ENCODE measurements around the gene KCP.

KCP gene

DNA sequence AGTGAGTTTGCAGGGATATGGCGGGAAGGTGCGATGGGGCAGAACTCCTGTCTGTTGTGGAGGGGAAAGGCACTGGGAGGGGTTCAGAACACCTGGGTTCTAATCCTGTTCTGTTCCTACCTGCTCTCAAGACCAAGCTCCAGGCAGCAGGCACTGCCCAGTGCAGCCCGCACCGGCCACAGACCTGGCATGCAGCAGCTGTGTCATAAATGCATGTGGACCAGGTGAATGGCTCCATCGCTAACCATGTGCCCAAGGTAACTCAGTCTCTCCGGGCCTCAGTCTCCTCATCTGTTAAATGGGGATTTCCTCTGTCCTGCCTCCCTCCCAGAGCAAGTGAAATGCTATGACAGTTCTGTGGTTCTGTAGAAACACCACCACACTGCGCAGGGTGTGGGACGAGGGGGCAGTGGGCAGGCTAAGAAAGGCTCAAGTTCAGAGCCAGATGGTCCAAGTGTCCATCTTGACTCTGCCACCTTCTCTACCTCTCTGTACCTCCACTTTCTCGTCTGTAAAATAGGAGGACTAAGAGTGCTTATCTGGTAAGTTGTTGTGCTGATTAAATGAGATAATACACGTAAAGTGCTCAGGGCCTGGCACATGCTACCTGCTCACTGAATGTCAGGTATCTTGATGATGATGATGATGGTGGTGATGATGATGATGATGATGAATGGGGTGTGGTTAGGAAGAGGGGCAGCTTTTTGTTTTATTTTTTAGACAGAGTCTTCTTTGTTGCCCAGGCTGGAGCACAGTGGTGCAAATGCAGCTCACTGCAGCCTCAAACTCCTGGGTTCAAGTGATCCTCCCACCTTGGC, 24.9 kb downstream of the KCP start:
- DNase-seq = no peak

DNA sequence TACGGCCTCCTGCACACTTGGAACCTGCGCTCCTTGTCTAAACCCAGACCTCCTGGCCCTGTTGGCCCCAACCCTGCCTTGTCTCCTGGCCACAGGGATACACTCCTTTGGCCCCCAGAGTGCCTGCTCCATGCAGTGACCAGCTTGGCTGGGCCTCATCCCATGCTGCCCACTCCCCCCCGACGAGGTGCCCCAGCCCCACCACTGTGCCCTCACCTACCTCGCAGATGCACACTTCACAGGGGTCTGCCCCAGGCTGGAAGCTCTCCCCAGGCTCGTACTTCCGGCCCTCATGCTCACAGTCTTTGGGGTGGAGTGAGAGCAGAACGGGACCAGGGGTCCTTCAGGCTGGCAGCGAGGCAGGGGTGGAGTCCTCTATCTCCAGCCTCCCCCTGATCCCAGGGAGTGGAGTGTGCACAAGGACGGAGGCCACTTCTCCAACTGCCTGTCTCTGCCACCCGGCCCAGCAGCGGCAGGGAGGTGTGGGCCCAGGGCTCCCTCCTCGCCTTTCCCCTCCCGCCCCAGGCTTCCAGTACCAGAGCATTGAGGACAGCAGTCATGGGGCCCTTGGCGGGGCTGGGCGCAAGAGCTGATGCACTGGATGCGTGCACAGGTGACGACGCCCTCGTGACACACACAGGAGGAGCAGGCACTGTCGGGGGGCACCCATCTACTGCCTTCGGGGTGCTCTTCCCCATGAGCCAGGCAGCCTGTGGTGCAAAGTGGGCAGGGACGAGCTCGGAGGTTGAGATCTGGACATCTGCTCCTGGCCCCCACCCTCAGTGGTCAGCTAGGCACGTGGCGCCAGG, 25.7 kb downstream of the KCP start:
- no peak for DNase-seq

DNA sequence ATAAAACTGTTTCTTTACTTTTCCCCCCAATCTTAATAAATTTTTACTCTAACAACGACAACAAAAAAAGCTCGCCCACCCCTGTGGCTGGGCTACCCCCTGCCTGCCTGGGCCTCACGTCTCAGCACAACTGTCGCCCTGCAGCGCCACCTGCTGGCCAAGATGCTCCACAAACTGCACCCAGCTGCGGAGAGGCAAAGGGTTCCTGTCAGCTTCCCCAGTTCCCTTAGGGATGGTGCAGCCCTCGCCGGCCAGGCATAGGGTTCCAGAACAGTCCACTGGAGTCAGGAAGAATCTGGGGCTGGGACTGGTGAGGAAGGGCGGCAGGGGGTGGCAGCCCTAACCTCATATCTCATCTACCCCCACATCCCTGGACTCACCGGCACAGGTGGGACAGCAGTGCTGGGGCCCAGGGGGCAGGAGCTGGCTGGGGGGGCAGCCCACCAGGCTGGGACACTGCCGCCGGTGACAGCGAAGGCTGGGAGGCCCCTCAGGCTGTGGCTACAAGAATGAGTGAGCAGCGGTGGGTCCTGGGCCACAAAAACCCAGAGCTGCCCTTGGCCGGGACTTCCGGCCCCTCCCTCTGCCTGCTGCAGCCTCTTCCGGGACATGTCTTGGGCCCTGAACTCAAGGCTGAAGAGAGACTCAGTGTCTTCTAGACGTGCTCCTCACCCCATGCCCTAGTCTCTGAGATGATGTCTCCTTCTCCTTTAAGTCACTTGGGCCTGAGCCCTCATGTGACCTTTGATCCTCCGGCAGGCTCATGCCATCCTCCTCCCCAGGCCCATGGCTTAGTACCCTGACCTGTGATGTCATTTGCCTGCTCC, 26.7 kb downstream of the KCP start:
- DNase-seq = peak; percentile 11

DNA sequence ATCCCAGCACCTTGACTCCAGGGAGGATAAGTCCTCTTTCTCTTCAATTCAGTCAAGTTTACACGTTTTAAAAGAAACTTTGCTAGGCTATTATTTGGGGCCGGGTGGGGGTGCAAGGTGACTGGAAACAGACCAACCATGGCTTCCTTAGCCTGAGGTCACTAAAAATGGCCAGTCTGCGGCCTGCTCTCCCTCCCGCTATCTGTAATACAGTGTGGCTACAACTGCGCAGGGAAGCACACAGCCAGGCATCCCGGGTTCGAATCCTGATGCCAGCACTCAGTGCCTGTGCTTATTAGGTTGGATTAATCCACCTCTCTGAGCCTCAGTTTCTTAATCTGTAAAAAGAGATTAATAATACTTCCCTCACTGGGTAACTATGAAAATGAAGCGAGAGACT, 28.4 kb downstream of the KCP start:
- DNase-seq = no peak

DNA sequence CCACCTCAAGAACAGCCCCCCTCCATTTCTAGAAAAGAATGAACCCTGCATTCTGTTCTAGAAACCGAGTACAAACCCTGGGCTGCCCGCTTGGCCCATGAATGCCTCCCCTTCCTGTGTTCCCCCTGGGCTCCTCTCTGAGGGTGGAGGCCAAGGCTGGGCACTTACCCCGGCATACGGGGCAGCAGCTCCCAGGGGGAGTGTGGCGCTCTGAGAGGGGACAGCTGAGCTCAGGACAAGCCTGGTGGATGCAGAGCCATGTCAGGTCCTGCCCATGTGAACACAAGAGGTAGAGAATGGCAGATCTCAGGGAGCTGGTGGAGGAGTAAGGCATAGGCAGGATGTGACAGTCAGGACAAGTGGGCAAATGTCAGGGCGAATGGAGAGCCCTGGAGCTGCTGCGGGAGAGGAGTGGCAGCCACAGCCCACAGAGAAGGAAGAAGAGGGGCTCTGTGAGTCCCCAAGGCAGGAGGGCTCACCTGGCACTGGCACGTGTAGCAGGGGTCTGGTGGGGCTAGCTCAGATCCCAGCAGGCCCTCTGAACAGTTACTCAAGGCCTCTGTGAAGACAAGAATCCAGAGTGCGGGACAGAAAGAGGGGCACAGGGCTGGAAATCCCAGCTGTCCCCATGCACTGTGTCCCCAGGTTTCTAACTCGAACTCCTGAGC, 28.9 kb downstream of the KCP start:
- DNase-seq = no peak

DNA sequence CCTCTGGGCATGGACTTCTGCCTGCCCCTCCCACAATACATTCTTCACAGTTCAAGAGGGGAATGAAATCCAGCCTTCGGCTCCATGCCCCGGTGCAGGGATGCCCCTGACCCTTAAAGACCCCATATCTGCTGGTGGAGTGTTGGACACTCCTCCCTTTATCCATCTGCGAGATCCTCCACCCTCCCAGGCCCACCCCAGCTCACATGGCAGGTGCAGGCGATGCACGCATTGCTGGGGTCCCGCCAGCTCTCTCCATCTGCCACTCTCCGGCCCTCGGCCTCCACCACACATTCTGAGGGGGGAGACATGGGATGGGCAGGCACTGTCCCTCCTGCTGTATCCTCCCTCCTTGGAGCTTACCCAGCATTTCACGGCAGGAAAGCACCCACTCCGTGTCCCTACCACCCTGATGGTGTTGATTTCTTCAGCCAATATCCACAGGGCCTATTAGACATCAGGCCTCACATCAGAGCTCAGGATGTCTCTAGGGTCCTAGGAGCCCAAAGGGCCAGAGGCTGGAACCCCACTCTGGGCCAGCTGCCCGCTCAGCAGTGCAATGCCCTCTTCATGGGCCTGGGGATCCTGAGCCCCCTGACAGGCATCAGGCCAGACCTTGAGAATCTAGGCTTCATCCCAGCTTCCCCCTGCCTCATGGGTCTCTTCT, 29.6 kb downstream of the KCP start:
- DNase-seq = no peak

DNA sequence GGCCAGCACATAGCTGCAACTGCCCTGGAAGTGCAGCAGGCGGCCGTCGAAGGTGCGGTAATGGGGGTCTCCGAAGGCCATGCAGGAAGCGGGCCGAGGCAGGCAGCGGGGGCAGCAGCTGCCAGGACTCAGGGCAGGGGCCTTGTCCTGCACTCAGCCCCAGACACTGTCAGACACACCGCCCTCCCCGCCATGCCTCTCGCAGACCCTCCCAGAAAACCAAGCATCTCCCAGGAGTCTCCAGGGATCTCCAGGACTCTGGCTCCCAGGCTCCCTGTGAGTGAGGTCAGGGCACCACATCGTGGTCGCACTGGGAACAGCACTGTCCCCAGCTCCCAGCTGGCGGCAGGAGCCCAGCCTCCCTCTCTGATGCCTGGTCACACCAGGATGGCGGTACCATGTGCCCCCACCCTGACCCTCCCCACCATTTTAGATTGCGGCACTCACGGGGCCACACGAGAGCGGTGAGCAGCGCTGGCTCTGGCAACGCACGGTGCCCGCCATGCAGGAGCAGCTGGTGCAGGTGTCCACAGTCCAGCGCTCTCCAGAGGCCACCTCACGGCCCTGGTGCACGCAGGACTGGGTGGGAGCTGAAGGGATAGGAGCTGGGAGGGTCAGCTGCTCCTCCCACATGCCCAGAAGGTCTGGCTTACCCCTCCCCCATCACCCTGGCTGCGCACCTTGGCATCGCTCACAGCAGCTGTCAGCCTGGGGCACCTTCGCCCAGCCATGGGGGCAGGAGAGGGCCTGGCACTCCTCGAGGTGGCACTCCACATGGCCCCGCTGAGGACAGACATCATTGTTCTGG, 30.4 kb downstream of the KCP start:
- peak; percentile 60 for DNase-seq

DNA sequence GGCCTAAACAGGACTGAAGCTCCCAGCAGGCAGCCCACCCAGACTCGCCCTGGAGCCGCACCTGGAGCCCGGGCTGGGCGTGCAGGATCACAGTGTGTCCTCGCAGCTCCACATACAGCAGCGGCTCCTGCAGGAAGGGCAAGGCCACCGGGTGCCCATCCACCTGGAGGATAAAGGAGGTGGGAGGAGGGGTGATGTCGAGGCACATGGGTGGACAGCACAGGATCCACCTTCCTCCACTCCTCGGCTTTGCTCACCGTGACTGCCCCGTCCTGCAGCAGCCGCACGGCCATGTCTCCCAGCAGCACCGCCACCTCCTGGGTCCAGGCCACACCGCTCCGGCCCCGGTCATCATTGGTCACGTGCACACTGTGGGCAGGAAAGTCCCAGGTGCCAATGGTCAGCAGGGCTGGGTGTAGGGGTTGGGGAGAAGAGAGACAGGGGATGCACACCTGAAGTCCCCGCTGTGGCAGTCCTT, 31.0 kb downstream of the KCP start:
- DNase-seq = no peak

DNA sequence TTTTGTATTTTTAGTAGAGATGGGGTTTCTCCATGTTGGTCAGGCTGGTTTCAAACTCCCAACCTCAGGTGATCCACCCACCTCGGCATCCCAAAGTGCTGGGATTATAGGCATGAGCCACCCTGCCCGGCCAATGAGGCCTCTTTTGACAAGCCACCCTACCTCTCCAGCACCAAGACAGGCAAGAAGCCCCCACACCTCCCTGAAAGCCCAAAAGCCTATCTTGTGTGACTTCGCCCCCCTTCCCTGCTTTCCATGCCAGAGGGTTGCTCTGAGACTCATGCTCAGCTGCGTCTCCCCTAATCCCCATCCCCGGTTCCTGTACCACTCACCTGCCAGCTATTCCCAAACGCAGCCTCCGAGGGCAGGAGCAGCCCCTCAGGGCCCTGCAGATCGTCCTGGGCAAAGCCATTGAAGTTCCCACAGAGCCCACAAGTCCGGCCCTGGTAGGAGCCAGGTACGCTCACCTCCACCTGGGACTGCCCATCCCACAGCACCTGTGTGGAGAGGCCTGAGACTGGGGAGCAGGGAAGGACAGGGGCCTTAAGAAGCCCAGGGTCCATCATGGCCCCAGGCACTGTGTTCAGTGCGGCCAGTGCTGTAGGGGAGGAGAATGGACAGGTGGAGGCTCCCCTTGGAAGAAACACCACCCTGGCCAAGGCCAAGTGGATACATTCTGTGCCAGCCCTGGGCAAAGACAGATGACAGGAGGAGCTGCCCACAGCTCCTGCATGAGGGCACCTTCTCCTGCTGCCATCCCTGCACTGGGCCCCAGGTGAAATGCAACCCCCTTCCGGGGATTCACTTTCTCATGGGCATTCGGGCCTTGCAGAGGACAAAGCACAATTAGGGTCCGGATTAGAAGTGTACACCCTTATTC, 32.0 kb downstream of the KCP start:
- DNase-seq = no peak

DNA sequence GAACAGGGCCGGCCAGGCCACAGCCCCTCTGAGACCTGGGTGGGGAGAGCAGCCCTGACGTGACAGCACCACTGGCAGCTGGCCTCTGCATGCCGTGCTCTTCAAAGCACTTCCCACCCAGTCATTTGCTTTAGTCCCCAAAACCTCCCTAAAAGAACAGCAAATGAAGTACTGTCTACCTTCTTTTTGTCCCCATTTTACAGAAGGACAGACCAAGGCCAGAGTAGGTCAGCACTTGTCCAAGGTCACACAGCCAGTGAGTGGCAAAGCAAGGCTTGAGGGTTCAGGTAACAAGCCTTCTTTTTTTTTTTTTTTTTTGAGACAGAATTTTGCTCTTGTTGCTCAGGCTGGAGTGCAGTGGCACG, 32.8 kb downstream of the KCP start:
- no peak for DNase-seq

DNA sequence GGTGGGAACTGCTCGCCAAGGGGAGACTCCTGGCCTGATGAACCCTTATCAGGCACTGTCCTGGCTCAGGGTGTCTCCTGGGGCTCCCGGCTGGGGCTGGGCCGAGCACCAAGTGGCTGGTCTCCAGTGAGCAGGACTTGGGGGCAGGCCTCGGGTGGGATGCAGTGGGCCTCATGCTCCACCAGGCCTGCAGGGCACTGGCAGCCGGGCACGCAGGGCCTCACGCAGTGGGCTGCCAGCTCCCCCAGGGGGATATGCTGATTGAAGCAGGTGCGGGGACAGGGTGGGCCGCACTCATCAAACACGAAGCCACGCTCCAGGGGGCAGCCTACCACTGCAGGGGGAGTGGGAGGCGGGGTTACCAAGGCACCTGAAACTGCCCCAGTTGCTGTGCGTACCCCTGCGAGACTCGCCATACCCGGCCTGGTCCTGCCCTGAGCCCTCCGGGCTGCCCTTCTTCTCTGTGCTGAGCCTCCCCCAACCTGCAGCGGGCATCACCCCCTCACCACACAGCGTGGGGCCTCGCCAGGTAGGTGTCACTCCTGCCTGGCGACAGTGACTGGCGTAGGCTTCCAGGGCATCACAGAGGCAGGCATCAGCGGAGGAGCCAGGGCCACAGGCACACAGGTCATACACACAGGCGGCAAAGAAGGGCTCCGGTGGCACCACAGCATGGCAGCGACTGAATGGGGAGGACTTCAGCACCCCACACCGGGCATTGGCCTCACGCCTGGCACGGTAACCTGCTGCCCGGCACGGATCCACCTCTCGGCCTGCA, 33.3 kb downstream of the KCP start:
- DNase-seq = no peak

DNA sequence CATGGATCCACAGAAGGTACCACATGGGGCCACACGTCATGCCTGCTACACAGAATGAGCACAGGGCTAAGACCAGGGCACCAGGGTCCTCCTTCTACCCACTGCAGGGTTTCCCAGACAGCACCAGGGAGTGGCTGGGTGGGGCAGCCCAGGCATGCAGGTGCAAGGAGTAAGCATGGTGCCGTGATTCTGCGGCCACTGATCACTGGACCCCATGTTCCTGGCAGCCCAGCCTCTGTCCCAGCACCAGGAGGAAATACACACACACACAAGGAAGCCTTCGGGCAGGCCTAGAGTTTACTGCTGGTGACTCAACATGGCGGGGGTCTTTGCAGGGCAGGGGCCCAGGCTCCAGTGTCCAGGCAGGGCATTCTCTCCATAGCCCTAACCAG, 33.9 kb downstream of the KCP start:
- DNase-seq = no peak

DNA sequence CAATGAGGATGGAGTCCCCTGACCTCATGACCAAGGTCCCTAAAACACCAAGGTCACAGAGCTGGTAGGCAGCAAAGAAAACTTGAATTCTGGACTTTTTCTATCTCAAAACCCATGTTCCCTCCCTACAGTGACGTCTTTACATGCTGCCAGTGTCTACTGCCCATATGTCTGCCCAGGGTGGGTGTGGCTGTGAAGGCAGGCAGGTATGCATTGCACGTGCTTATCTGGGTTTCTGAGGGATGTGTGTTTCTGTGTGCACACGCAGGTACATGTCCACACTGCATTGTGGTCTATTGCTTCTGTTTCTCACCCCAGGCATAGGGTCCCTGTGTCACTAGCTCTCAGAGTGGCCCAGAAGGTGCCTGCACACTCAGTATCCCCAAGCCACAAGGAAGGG, 34.4 kb downstream of the KCP start:
- DNase-seq = no peak

DNA sequence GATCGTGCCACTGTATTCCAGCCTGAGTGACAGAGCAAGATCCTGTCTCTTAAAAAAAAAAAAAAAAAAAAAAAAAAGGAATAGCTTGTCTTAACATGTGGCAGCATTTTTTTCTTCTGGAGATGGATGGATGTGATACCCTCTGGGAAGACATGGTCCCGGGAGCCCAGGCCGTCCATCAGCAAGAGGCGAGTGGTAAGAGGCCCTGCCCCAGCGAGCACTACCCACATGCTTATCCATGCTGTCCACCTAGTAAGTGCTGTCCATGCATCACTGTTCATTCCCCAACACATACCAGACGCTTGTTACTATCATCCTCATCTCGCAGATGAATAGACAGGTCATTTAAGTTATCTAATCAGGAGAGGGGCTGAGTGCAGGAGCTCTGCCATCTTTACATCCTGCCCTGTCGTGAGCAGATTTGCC, 35.0 kb downstream of the KCP start:
- DNase-seq = no peak

DNA sequence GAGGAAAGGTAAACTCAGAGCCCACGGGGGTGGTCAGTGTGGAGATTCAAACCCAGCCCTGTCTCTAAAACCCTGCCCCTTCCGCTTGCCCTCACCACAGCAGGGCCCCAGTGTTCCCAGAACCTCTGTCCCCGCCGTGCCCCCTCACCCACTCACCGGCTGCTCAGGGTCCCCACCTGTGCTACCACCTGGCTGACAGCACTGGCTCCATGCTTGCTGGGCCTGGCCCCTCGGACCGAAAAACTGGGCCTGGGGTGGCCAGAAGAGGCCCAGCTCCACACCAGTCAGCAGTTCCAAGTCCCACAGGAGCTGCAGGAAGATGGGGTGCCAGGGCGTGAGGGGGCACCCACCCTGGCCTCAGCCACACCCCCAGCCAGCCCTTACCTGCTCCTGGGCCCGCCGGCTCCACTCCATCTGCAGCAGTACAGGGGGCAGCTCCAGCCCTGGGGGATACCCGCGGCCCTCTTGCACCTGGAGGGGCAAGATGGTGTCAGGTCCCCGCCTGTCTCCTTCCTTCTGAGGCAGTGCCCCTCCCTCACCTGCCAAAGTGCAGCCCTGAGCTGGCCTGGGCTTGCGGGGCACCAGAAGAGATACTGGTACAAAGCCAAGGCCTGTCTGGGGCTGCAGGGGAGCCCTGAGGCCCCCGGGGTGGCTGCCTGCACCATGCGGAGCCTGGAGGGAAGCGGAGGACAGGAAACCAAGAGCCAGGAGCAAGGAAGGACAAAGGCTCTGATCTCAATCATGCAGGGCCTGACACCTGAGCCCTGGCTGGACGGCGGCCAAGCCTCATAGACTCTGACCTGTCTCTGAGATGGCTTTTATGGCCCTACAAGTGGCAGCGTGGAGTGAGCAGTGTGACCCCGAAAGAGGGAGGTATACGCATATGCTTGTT, 36.1 kb downstream of the KCP start:
- peak; percentile 81 for DNase-seq

DNA sequence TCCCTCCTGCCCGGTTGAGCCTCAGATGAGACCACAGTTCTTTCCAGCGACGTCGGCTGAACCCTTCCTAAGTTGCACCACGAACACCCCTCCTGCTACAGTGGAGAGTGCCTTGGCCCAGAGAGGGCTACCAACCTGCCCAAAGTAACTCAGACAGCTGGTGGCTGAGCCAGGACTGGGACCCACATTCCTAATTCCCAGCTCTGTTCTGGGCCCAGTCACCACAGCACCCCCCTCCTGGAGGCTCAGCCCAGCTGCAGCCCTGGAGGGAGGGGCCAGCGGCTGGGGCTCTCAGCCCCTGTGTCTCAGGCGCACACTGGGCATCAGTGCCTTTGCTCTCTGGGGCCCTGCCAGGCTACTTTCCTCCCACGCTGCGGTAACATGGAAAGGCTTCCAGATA, 37.3 kb downstream of the KCP start:
- no peak for DNase-seq

DNA sequence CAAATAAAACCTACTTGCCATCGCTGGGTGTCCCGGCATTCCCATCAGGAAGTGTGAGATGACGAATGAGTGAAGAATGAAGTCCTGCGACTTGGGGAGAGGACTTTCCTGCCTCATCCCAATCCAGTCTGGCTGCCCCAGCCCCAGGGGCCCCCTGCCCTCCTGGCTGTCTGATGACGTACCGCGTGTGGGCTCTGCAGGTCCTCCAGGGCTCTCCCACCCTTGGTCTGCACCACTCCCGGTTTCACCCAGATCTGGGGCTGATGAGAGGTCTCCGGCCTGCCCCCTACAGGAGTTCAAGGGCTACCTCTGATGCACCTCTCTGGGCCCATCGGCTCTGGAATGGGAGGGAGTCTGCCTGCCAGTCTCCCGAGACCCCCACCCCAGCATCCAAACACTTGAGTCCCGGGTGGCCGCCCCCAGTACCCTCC, 38.1 kb downstream of the KCP start:
- DNase-seq = no peak

DNA sequence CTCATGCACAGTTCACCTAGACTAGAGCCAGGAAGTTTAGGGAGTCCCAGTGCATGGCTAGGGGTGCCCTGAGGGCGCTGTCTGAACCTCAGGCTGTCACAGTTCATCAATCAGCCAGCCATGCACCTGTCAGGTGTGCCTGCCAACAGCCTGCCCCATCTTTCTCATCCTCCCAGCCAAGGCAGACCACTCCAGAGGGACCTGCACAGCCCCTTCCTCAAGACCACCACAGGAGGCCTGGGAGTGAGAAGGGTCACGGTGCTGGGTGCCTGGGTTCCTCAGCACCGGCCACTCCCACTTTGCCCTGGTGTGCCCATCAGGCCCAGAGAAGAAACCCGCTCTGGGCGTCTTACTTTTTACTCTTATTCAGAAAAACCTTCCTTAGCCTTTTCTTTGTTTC, 39.5 kb downstream of the KCP start:
- no peak for DNase-seq

DNA sequence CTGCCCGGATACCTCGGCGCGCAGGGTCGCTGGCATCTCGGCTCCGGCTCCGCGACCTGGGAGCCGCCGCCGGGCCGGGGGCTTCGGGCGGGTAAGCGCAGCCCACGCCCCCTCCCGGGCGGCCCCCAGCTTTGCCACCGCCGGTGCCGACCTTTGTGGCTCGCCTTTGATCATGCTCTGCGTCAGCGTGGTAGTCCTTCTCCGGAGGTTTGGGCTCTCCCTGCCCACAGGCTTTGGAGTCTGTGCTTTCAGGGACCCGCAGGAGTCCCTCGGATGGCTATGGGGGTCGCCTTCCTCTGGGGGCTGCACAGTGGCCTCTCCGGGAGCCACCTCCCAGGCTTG, 40.6 kb downstream of the KCP start:
- DNase-seq = no peak
